NCI-H2107 (cell line): ENCODE measurements around the gene DCAF17.

ENCODE experiments used
- DNase-seq: peaks from one replicate; lab custom pipeline; 2025; lab: John Stamatoyannopoulos, UW

DCAF17 gene, protein sequence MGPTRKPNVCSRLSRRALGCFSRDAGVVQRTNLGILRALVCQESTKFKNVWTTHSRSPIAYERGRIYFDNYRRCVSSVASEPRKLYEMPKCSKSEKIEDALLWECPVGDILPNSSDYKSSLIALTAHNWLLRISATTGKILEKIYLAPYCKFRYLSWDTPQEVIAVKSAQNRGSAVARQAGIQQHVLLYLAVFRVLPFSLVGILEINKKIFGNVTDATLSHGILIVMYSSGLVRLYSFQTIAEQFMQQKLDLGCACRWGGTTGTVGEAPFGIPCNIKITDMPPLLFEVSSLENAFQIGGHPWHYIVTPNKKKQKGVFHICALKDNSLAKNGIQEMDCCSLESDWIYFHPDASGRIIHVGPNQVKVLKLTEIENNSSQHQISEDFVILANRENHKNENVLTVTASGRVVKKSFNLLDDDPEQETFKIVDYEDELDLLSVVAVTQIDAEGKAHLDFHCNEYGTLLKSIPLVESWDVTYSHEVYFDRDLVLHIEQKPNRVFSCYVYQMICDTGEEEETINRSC

DNA sequence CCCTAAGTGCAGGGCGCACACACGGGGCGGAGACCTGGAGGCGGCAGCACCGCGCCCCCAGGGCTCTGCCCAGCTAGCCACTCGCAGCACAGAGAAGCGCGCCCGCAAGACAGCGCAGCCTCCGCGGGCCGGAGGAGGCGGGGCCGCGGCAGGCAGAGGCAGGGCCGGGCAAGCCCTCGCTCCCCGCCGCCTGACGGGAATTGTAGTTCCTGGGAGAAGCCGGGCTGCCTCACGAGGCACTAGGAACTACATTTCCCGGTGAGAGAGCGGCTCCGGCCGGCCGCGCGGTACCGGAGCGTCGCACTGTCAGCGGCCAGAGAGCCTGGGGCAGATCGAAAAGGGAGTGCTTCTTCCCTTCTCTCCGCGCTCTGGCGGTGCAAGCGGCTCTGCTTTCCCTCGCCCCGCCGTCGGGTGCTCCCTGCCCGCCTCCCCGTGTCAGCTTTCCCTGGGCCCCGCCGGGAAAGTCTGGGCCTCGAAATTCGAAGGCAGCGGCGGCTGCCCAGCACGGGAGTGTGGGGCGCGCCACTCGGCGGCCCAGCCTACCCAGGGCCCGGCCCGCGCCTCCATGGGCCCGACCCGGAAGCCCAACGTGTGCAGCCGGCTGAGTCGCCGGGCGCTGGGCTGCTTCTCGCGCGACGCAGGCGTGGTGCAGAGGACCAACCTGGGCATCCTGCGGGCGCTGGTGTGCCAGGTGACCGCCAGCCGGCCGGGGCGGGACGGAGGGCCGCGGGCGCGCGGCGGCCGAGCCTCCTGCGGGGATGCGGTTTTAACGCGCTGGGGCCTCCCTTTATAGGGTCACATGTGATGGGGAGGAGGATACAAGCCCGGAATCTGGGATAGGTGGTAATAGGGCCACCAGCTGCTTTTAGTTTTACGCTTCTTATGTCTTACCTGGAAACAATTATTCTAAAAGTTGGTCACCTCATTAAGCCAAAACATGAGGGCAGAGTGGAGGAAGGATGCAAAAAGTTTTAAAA is at the start of gene DCAF17:
TSS of gene DCAF17 (plus strand) at position 214 of the 977 bp plus-strand sequence. CDS start at position 566, 352 bp downstream.
- DNase-seq = peak; percentile 90

DNA sequence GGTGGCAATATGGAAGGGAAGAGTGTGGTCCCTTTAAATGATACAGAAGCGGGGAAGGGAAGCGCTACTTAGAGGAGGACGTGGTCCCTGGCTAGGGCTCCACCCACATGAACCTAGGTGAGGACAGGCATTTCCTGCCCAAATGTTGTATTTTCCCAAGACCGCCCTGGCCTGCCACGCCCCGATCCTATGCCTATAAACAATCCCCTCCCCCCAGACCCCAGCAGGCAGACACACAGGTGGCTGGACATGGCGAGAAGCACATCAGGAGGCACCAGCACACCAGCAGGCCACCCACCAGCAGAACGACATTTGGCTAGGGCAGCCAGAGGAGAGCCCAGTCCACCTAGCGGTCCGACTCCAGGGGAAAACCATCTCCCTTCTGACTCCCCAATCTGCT is 47.4 kb upstream of the DCAF17 start:
- no peak for DNase-seq

DNA sequence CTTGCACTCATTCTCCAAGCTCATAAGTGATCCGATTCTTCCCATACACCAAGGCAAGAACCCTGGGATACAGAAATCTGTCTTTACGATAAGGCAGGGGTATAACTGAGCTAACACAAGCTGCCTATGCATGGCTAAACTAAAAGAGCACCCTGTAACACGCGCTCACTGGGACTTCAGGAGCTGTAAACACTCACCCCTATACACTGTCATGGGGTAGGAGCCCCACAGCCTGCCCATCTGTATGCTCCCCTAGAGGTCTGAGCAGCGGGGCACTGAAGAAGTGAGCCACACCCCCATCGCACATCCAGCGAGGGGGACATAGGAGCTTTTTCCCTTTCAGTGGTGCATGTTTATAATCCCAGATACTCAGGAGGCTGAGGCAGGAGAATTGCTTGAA is 47.0 kb upstream of the DCAF17 start:
- DNase-seq = no peak

DNA sequence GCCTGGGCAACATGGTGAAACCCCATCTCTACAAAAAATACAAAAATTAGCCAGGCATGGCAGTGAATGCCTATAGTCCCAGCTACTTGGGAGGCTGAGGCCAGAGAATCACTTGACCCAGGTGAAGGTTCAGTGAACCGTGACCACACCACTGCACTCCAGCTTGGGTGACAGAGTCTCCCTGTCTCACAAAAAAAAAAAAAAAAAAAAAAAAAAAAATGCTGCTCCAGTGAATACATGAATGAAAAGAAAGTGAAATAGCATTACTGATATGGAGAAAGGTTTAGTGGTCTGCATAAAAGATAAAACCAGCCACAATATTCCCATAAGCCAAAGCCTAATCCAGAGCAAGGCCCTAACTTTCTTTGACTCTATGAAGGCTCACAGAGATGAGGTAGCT is 44.7 kb upstream of the DCAF17 start:
- DNase-seq = no peak

DNA sequence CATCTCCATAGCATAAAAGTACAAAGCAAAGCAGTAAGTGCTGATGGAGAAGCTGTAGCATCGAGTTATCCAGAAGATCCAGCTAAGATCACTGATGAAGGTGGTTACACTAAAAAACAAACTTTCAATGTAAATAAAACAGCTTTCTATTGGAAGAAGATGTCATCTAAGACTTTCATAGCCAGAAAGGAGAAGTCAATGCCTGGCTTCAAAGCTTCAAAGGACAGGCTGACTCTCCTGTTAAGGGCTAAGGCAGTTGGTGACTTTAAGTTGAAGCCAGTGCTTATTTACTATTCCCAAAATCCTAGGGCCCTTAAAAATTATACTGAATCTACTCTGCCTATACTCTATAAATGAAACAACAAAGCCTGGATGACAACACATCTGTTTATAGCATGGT is 44.2 kb upstream of the DCAF17 start:
- DNase-seq = no peak

DNA sequence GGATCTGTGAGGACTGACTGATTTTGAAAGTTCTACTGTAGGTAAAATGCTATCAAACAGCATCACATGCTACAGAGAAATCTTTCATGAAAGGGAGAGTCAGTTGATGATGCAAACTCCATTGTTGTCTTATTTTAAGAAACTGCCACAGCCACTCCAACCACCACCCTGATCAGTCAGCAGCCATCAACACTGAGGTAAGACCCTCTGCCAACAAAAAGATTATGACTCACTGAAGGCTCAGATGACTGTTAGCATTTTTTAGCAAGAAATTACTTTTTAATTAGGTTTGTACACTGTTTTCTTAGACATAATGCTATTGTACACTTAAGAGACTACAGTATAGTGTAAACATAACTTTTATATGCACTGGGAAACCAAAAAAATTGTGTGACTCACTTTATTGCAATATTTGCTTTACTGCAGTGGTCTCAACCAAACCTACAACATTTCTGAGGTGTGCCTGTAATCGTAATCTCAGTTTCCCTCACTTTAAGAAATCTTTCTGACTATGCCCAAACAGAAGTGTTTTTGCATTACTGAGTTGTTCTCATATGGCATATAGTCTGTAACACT is 43.0 kb upstream of the DCAF17 start:
- DNase-seq = no peak

DNA sequence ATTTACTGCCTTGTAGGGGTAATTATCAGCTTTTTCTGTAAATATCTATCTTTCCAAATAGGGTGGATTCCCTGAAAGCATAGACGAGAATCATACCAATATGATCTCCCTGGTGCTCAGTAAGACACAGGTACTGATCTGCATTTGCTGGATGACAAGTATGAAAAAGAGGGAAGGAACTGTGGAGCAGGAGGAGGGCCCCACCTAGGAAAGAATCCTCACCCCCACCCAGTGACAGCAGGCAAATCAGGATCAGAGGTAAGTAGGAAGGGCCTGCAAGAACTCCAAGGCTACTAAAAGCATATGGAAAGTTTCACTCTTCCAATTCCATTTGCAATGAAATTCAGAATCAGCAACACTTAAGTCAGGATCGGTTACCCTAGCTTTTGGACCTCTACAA is 42.5 kb upstream of the DCAF17 start:
- DNase-seq = no peak

DNA sequence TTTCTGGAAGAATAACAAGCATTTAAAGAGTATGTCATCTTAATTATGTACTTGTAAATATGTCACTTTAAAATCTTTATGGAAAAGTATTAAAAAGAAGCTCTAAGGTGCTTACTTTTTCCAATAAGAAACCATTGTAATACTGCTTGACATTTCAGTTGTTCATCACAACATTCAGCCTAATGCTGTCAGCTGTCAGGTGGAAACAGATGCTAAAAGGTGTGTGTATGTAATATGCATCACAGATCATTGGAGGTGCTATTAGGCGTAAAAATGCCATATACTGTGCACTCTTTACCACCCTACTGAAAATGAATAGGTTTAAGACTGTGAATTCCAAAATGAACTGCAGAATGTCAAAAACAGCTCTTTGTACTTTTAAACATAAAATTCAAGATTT is 40.5 kb upstream of the DCAF17 start:
- no peak for DNase-seq

DNA sequence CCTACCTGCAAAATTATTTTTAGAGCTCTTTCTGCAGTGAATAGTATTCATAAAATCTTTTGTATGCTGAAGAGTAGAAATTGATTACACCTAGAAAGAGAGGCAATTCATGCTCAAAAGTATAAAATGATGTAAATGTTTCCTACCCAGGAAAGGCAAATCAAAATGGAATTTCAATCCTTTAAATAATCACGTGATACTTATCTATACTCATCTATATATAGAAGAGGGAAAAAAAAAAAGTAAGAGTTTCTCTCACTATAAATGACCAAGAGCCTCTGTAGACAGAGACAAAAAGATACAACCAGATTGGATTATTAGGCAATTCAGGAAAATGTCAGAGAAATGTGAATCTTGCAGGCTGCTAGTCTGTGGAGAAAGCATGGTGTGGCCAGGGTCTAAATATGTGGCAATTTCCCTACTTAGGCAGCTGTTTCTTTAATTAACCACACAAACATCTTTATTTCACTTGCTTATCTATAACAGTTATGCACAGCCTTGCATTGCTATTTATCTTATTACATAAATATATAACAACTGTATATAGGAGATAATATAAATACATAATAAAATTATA is 39.8 kb upstream of the DCAF17 start:
- DNase-seq = no peak

DNA sequence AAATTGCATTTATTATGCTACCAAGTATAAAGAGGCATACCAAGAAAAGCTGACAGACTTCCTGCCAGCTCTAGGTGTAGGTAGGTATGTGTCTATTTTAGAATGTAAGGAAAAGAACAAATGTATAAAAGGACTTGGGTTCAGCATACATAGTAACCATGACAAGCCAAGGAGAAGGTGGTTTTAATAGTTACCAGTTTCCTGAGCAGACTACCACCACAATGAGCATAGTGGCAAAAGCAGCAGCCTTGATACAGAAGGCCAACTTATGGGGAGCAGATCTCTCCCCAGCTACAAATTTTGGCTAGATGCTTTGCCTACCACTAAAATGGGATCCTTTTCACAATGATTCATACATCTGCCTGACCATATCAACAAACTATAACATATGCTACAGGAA is 34.7 kb upstream of the DCAF17 start:
- no peak for DNase-seq

DNA sequence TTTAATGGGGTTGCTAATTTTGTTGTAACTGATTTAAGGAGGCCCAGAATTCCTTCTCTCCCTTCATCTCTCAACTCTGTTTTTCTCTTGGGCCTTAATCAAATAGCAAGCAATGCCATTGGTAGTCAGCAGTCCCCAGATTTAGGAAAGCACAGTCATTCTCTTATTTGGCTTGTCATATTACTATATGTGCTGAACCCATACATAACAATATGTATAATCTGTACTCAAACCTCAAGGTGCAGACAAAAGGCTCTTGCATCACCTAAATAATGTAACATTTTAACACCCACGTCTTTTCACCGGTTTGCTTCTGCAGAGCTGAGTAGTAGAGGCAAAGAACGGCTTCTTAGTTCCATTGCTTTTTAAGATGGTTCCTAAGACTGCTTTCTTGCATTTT is 33.6 kb upstream of the DCAF17 start:
- DNase-seq = no peak

DNA sequence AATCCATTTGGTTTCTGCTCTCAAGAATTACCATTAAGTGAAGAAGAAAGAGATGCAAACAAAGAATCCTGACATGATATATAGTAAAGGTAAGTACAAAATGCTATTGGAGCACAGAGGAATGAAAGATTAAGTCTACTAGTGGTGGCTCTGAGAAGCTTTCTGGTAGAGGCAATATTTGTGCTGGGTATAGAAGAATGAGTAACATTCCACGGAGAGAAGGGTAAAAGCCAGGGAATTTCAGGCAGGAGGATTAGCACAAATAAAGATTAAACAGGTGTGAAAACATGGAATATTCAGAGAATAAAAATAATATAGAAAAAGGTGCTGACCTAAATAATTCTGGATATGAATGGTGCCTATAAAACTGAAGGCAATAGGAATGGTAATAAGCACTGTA is 32.1 kb upstream of the DCAF17 start:
- no peak for DNase-seq

DNA sequence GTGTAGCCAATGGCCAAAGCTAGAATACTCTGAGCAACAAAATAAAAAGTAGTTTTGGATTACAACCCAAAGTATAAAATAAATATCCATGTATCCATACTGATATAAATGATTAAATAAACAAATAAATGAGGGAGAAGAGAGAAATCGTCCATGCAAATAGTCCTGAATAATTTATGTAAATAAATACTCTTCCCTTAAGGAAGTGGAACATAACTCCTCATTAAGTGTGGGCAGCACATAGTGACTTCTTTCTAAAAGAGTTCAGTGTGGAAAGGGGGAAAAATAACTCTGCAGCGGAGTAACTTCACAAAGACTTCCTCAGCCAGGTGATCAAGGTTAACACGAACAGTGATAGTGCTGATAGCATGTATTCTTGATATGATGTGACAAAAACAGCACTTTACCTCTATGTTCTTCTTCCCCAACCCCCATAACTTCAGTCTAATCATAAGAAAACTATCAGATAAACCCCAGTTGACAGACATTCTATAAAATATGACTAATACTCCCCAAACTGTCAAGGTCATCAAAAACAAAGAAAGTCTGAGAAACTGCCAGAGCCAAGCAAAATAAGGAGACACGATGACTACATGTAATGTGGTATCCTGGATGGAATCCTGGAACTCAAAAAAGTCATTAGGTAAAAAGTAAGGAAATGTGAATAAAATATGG is 31.0 kb upstream of the DCAF17 start:
- DNase-seq = no peak

DNA sequence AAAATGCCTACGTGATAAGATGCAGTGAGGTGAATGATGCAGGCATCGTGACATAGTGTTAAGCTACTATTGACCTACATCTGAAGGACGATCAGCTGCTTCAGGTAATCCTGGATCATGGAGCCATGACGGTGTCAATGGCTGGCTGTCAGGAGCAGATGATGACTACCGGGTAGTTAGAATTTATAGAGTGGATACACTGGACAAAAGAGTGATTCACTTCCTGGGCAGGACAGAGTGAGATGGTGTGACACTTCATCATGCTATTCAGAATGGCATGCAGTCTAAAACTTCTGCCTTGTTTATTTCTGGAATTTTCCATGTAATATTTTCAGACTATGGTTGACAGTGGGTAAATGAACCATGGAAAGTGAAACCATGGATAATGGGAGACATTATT is 29.8 kb upstream of the DCAF17 start:
- no peak for DNase-seq

DNA sequence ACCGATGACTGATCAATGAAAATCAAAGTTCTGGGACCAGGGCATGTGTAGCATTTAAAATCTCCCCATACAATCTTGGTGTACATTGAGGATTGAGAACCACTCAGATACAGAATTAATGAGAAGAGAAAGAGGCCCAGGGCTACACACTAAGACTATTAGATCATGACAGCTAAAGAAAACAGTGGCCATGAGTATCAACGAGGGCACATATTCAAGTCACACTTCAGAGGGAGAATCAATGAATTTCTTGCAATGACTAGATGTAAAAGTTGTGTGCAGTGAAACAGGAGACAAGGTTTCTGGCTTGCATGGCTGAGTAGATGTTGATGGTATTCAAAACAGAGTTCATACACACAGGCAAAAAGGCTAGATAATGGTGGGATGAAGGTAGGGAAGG is 29.3 kb upstream of the DCAF17 start:
- DNase-seq = no peak

DNA sequence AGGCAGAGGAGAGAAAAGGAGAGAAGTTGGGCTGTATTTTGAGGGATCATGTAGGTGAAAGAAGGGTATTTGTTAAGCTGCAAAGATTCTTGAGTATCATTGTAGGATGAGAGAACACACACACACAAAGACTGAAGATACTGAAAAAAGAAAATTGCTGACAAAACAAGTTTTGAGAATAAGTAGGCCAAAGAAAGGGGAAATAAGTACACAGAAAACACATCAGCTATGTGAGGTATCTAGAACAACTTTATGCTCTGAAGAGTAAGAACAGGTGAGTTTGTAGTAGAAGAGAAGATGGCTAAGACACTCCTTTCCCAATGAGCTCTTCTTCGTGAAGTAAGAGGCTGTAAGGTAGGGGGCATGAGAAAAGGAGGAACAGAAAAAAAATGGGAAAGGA is 28.5 kb upstream of the DCAF17 start:
- no peak for DNase-seq

DNA sequence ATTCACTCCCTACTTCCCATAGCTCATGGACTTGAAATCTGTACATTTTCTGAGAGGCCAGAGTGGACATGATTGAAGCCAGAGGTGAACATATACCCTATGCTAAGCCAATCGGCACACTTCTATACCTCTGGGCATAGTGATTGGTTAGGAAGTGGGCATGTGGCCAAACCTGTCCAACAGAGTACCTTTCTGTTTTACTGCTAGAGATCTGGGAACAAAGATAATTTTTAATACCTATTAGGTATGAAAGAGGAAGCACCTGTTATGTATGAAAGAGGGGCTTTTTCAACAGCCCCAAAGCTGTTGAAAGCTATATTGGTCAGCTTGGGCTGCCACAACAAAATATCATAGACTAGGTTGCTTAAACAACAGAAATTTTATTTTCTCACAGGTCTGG is 28.0 kb upstream of the DCAF17 start:
- no peak for DNase-seq

DNA sequence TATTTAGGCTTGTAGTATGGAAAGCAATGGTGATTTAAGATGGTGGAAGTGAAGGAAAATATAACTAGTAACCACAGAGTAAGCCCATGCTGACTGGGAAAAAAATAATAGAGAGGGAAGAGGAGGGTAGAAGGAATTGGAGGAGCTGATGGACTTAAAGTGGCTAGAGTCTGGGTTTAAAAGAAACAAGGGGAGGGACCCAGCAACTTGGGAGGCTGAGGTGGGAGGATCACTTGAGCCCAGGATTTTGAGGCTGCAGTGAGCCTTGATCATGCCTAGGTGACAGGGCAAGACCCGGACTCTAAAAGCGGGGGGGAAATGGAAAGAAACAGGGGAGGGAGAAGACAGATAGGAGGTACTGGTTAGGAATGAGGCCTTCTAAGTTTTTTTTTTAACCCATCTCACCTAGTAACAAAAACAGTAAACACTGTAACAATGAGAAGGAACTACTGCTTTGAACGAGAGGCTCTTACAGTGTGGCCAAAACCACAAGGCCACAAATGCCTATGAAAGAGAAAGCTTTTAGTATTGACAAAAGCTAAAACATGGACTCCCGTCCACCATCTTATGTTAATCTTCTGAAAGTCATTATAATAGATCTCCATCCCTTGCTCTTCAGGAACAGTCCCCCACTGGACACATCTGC is 26.9 kb upstream of the DCAF17 start:
- DNase-seq = no peak

DNA sequence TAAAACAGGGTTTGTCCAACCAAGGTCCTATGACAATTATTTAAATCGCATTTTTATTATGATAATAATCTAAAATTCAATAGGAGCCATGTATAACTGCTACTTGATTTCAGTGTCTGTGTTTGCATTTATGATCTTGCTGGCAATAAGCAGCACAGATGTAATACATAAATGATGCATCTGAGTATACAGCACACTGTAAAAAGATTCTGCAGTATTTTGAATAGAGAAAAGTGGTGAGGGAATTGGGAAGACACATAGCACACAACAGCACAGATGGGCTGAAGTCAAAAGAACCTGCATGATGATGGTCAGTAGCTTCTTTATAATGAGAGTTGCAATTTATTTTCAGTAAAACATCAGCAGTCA is 26.4 kb upstream of the DCAF17 start:
- no peak for DNase-seq

DNA sequence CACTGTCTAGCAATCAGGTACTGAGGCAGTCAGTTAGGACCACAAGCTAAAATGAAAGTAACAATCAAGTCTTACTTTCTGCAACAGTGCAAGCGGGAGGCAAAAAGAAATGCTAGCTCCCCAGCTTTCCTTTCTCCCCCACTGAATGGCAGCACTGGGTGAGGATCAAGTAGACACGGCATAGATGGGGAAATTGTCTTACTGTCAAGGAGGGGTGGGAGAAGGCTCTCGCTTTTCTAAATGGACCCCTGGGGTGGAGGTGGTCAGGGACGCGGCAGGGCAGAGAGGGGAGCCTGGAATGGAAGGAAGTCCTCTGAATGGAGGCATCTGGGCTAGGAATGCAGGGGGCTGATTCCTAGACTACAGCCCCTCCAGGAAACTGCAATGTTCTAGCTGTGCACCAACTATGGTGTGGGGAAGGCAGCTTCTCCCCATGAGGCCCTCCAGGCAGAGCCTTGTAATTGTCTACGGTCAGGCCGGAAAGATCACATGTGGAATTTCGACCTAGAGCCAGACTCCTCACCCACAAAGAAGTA is 24.5 kb upstream of the DCAF17 start:
- DNase-seq = no peak

DNA sequence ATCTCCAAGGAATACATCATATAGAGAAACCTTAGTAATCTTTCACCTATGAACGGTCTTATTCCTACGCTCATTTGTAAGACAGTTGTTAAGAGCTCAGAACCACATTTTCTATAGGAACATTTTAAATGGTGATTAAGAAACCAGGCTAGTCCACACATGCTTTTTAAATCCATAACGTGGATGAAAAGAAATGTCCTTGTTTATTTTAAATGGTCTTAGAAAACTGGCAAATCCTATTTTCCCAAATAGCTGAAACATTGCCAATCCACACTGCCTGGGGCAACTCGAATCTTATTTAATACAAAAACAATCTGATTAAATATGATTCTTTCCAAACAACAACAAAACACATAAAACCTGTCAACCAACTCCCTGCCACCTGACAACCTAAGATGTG is 23.9 kb upstream of the DCAF17 start:
- no peak for DNase-seq
